ENCODE data around the gene TFPI.

DNA sequence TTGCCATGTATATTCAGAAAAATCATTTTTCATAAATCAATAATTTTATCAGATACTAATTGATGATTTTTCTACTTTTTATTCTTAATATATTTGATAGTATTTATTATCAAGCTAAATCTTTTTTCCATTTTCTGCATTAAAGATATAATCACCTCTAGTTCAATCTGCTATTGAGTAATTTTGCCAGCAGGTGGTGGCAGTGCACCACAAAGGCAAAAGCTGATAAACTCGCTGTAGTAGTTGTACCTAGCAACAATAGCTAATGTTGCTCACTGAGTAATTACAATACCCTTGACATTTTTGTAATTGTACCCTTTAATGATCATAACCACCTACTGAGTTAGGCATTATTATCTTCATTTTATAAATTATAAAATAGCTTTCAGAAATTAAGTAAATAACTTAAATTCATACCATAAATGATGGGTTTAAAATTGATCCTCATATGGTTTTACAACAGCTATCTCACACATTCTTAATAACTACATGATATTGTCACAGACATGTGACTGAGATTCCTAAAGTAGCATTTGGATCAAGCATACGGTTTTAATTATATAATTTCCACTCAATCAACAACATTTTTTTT, 54.2 kb downstream of the TFPI start:
- TF ChIP-seq, protein P1, sequence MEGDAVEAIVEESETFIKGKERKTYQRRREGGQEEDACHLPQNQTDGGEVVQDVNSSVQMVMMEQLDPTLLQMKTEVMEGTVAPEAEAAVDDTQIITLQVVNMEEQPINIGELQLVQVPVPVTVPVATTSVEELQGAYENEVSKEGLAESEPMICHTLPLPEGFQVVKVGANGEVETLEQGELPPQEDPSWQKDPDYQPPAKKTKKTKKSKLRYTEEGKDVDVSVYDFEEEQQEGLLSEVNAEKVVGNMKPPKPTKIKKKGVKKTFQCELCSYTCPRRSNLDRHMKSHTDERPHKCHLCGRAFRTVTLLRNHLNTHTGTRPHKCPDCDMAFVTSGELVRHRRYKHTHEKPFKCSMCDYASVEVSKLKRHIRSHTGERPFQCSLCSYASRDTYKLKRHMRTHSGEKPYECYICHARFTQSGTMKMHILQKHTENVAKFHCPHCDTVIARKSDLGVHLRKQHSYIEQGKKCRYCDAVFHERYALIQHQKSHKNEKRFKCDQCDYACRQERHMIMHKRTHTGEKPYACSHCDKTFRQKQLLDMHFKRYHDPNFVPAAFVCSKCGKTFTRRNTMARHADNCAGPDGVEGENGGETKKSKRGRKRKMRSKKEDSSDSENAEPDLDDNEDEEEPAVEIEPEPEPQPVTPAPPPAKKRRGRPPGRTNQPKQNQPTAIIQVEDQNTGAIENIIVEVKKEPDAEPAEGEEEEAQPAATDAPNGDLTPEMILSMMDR (IDR thresholded peaks at IDR 0.05; ENCODE audit: poor library complexity): peak; percentile 93
- no peak for TF ChIP-seq EZH2phosphoT487 (IDR thresholded peaks at IDR 0.05; ENCODE audit: low read depth, severe bottlenecking, unreplicated experiment)
- no peak for TF ChIP-seq EZH2 (IDR thresholded peaks at IDR 0.05; ENCODE audit: borderline replicate concordance)

Data from hepatocyte (in vitro differentiated cells).